GM18858 (cell line): ENCODE data around the gene MFSD2A.
"Not testable (repeated sequence)": the region's sequence is repeated elsewhere in the genome, so short reads cannot be mapped to it uniquely, and the experiment has no call there.

Source experiments
- ATAC-seq: cut with Tn5 transposase; IDR thresholded peaks from one replicate; pipeline ENCODE4 v1.9.1; 2021; ENCODE audit not compliant: unreplicated experiment

MFSD2A gene

GRCh38 chr1:39964552-39964951, 9.6 kb downstream of the MFSD2A start:
- ATAC-seq = no peak

- ATAC-seq = no peak
Measured at GRCh38 chr1:39965044-39965443, 10.1 kb downstream of the MFSD2A start.

GRCh38 chr1:39969048-39969447, 14.1 kb downstream of the MFSD2A start:
- ATAC-seq = no peak

GRCh38 chr1:39969531-39970270, 14.8 kb downstream of the MFSD2A start:
- no peak for ATAC-seq

GRCh38 chr1:39970274-39970673, 15.3 kb downstream of the MFSD2A start:
- no peak for ATAC-seq

- no peak for ATAC-seq
Measured at GRCh38 chr1:39971138-39971537, 16.2 kb downstream of the MFSD2A start.

GRCh38 chr1:39973503-39974135, 18.7 kb downstream of the MFSD2A start:
- ATAC-seq = no peak

GRCh38 chr1:39976732-39977131, 21.8 kb downstream of the MFSD2A start:
- ATAC-seq = no peak

- ATAC-seq = no peak
Measured at GRCh38 chr1:39977202-39977601, 22.3 kb downstream of the MFSD2A start.

- ATAC-seq = no peak
Measured at GRCh38 chr1:39979654-39980053, 24.7 kb downstream of the MFSD2A start.

GRCh38 chr1:39980555-39981313, 25.8 kb downstream of the MFSD2A start:
- no peak for ATAC-seq

GRCh38 chr1:39981385-39981784, 26.4 kb downstream of the MFSD2A start:
- ATAC-seq = no peak

- ATAC-seq = no peak
Measured at GRCh38 chr1:39981945-39982344, 27.0 kb downstream of the MFSD2A start.

- ATAC-seq = not testable (repeated sequence)
Measured at GRCh38 chr1:39984480-39984879, 29.5 kb downstream of the MFSD2A start.

- ATAC-seq = no peak
Measured at GRCh38 chr1:39984951-39985350, 30.0 kb downstream of the MFSD2A start.

GRCh38 chr1:39987869-39988268, 32.9 kb downstream of the MFSD2A start:
- ATAC-seq = no peak

GRCh38 chr1:39988618-39989343, 33.8 kb downstream of the MFSD2A start:
- ATAC-seq = no peak

GRCh38 chr1:39990428-39990827, 35.5 kb downstream of the MFSD2A start:
- ATAC-seq = no peak

- no peak for ATAC-seq
Measured at GRCh38 chr1:39992234-39992633, 37.3 kb downstream of the MFSD2A start.

GRCh38 chr1:39992888-39993287, 37.9 kb downstream of the MFSD2A start:
- ATAC-seq = no peak

- ATAC-seq = peak; percentile 63
Measured at GRCh38 chr1:39995973-39996393, 41.0 kb downstream of the MFSD2A start.
